Measurements from ENCODE around the gene TMCC2.

TMCC2 gene

DNA sequence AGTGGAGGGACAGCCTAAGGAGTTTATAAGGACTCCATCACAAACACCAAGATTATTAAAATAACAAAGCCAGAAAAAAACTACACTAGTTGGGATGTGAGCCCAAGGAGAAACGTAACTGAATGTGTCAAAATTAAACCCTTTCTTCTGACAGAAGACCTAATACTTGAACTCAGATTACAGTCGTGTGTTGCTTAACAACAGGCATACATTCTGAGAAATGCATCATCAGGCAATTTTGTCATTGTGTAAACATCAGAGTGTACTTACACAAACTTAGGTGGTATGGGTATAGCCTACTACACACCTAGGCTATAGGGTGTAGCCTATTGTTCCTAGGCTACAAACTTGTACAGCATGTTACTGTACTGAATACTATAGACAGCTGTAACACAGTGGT, 39.6 kb upstream of the TMCC2 start:
- TF ChIP-seq, protein P1, sequence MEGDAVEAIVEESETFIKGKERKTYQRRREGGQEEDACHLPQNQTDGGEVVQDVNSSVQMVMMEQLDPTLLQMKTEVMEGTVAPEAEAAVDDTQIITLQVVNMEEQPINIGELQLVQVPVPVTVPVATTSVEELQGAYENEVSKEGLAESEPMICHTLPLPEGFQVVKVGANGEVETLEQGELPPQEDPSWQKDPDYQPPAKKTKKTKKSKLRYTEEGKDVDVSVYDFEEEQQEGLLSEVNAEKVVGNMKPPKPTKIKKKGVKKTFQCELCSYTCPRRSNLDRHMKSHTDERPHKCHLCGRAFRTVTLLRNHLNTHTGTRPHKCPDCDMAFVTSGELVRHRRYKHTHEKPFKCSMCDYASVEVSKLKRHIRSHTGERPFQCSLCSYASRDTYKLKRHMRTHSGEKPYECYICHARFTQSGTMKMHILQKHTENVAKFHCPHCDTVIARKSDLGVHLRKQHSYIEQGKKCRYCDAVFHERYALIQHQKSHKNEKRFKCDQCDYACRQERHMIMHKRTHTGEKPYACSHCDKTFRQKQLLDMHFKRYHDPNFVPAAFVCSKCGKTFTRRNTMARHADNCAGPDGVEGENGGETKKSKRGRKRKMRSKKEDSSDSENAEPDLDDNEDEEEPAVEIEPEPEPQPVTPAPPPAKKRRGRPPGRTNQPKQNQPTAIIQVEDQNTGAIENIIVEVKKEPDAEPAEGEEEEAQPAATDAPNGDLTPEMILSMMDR (IDR thresholded peaks at IDR 0.05; ENCODE audit: low read depth, low read length), result no peak
- peak; percentile 41 to 49 for DNase-seq (ENCODE audit: low read depth in 2 of 2)

DNA sequence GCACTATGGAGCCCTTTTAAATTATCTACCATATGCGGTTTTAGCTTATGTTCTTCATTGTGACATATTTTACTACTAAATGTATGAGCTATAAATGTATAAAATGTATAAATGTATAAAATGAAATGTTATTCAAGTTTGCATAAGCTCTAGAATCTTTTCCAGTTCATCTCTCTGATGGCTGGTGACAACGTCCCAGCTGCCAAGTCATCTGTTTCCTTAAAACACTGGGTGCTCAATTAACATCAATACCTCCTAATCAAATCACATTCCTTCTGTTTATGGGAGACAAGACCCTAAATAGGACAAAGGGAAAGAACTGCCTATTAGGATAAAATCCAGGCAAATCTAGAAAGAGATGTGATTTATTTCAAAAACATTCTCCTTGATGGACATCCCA, 39.1 kb upstream of the TMCC2 start:
- TF ChIP-seq, protein P1 (IDR thresholded peaks at IDR 0.05; ENCODE audit: low read depth, low read length), result no peak
- no peak overlapping the region for H3K4me3 ChIP-seq (replicated peaks in 1 of 2; ENCODE audit: low read depth in 2 of 2, low read length in 2 of 2)
- no peak for DNase-seq (ENCODE audit: low read depth in 2 of 2)

More for the DNA sequence above, 39.6 kb upstream of the TMCC2 start:
- no peak overlapping the region for H3K4me3 ChIP-seq (replicated peaks in 1 of 2; ENCODE audit: low read depth in 2 of 2, low read length in 2 of 2)

DNA sequence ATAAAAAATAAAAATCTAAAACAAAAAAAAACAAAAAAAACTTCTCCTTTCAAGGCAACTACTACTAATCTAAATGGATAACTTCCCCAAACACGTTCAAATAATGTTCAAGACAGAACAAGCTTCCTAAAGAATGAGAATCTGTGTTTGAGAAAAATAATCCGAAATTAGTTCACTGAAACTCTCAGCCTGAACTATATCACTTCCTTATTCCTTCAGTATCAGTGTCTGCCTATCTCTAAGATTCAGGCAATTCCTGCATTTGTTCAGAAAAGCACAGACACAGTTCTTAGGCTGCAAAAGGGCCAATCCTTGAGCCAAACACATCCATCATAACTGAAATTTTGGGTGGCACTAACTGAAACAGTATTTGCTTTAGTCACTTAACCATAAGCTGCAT, 38.6 kb upstream of the TMCC2 start:
- no peak for DNase-seq (ENCODE audit: low read depth in 2 of 2)

DNA sequence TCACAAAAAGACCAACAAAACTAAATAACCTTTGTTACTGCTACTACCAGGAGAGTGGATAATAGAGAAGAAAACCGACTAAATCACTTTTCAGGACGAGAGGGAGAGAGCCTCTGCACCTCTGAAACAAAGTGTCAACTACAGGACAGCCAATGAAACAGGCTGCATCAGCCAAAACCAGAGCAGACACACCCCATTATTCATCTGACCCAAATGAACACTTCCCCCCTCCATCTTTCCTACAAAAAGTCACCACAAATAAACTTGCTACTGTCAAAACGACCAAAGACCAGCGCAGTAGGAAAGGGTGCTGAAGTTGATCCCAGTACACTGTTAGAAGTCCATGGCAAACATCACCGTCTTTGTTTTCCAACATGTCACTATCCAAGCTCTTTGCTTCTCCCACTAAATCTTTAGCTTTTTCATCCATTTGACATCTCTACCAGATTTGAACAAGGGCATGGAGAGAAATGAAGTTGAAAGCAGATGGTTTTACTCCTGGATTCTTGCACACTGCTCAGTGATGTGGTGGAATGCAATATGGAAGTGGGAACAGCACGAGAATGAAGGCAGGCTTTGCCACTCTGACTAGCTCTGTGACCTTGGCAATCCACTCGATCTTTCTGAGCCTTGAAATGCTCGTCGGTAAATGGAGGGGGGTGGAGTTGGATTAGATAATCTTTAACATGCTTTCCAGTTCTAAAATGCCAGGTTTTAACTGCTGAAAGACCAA, 36.7 kb upstream of the TMCC2 start:
- H3K4me3 ChIP-seq (replicated peaks in 1 of 2; ENCODE audit: low read depth in 2 of 2, low read length in 2 of 2), result no peak overlapping the region
- peak in 1 of 2 donors; percentile 53 for DNase-seq (ENCODE audit: low read depth in 2 of 2)
- TF ChIP-seq, protein P1 (IDR thresholded peaks at IDR 0.05; ENCODE audit: low read depth, low read length), result no peak

More for the DNA sequence above, 38.6 kb upstream of the TMCC2 start:
- TF ChIP-seq, protein P1 (IDR thresholded peaks at IDR 0.05; ENCODE audit: low read depth, low read length), result no peak
- no peak overlapping the region for H3K4me3 ChIP-seq (replicated peaks in 1 of 2; ENCODE audit: low read depth in 2 of 2, low read length in 2 of 2)

DNA sequence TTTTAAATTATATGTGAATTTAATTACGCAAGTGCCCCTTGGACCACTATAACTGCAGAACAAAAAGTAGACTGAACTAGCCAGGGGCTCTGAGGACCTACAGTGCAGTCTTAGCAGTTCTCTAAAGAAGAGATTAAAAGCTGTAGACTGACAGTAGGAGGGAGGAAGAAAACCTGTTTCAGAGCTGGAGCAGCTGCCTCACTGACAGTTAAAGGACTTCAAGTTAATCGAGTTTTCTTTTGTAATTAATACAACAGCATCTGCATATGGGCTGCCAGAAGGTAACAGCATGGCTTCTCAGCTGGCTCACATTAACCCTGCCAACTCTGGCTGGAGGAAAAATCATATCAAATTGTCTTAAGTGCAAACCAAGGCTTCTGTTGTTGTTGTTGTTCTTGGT, 36.1 kb upstream of the TMCC2 start:
- DNase-seq (ENCODE audit: low read depth in 2 of 2), result no peak
- H3K4me3 ChIP-seq (replicated peaks in 1 of 2; ENCODE audit: low read depth in 2 of 2, low read length in 2 of 2), result no peak overlapping the region
- TF ChIP-seq, protein P1 (IDR thresholded peaks at IDR 0.05; ENCODE audit: low read depth, low read length), result no peak

DNA sequence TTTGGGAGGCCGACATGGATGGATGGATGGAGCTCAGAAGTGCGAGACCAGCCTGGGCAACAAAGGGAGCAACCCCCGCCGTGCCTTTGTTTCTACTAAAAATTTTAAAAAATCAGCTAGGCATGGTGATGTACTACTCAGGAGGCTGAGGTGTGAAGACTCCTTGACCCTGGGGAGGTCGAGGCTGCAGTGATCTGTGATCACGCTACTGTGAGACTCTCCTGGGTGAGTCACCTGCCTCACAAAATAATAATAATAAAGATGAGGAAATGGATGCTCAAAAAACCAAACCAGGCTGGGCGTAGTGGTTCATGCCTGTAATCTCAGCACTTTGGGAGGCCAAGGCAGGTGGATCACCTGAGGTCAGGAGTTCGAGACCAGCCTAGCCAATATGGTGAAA, 35.5 kb upstream of the TMCC2 start:
- H3K4me3 ChIP-seq (replicated peaks in 1 of 2; ENCODE audit: low read depth in 2 of 2, low read length in 2 of 2), result no peak overlapping the region
- TF ChIP-seq, protein P1 (IDR thresholded peaks at IDR 0.05; ENCODE audit: low read depth, low read length), result no peak
- DNase-seq (ENCODE audit: low read depth in 2 of 2), result no peak

Measured in cardiac fibroblast (primary cell).